ENCODE measurements around the gene SPSB1.

DNA sequence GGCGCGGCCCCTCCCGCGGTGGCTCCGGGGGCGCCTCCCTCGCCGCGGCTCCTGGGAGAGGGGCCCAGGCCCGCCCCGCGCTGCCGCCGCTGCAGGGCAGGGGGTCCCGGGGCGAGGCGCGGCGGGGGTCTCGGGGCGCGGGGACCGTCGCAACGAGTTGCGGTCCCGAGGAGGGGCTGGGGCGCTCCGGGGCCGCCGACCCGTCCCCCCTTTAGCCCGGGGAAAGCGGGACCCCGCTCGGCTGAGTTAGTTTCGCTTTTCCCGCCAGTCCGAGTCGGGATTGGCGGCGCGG, 493 bp downstream of the SPSB1 start:
- TF ChIP-seq, protein P1, sequence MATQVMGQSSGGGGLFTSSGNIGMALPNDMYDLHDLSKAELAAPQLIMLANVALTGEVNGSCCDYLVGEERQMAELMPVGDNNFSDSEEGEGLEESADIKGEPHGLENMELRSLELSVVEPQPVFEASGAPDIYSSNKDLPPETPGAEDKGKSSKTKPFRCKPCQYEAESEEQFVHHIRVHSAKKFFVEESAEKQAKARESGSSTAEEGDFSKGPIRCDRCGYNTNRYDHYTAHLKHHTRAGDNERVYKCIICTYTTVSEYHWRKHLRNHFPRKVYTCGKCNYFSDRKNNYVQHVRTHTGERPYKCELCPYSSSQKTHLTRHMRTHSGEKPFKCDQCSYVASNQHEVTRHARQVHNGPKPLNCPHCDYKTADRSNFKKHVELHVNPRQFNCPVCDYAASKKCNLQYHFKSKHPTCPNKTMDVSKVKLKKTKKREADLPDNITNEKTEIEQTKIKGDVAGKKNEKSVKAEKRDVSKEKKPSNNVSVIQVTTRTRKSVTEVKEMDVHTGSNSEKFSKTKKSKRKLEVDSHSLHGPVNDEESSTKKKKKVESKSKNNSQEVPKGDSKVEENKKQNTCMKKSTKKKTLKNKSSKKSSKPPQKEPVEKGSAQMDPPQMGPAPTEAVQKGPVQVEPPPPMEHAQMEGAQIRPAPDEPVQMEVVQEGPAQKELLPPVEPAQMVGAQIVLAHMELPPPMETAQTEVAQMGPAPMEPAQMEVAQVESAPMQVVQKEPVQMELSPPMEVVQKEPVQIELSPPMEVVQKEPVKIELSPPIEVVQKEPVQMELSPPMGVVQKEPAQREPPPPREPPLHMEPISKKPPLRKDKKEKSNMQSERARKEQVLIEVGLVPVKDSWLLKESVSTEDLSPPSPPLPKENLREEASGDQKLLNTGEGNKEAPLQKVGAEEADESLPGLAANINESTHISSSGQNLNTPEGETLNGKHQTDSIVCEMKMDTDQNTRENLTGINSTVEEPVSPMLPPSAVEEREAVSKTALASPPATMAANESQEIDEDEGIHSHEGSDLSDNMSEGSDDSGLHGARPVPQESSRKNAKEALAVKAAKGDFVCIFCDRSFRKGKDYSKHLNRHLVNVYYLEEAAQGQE (tag by site-specific recombination; IDR thresholded peaks at IDR 0.05), result no peak
- TF ChIP-seq ZNF112 (tag by site-specific recombination; IDR thresholded peaks at IDR 0.05) (no peak), FEZF1 (tag by site-specific recombination; IDR thresholded peaks at IDR 0.05) (no peak), ZNF48 (tag by site-specific recombination; IDR thresholded peaks at IDR 0.05) (no peak), SETDB1 (IDR thresholded peaks at IDR 0.05; ENCODE audit: insufficient read length, low read length) (no peak), GLIS1 (tag by site-specific recombination; IDR thresholded peaks at IDR 0.05) (no peak), ZNF302 (tag by site-specific recombination; IDR thresholded peaks at IDR 0.05; ENCODE audit: low read depth) (no peak), ZNF292 (tag by site-specific recombination; IDR thresholded peaks at IDR 0.05; ENCODE audit: borderline replicate concordance, low read depth) (no peak)
- TF ChIP-seq, protein P2, sequence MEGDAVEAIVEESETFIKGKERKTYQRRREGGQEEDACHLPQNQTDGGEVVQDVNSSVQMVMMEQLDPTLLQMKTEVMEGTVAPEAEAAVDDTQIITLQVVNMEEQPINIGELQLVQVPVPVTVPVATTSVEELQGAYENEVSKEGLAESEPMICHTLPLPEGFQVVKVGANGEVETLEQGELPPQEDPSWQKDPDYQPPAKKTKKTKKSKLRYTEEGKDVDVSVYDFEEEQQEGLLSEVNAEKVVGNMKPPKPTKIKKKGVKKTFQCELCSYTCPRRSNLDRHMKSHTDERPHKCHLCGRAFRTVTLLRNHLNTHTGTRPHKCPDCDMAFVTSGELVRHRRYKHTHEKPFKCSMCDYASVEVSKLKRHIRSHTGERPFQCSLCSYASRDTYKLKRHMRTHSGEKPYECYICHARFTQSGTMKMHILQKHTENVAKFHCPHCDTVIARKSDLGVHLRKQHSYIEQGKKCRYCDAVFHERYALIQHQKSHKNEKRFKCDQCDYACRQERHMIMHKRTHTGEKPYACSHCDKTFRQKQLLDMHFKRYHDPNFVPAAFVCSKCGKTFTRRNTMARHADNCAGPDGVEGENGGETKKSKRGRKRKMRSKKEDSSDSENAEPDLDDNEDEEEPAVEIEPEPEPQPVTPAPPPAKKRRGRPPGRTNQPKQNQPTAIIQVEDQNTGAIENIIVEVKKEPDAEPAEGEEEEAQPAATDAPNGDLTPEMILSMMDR (tag by site-specific recombination; IDR thresholded peaks at IDR 0.05), result no peak
- TF ChIP-seq, protein P3, sequence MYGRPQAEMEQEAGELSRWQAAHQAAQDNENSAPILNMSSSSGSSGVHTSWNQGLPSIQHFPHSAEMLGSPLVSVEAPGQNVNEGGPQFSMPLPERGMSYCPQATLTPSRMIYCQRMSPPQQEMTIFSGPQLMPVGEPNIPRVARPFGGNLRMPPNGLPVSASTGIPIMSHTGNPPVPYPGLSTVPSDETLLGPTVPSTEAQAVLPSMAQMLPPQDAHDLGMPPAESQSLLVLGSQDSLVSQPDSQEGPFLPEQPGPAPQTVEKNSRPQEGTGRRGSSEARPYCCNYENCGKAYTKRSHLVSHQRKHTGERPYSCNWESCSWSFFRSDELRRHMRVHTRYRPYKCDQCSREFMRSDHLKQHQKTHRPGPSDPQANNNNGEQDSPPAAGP (tag by site-specific recombination; IDR thresholded peaks at IDR 0.05), result no peak
